ENCODE measurements around the gene ABHD17C. TPM values are rescaled to one million over a fixed set of nuclear protein-coding genes. Genes with fewer than 3 reads are reported as not detected.

ABHD17C gene
- total RNA-seq = 5.2 and 6.1 TPM in 2 replicates

GRCh38 chr15:80695099-80695910 lies at the start of gene ABHD17C:
Gene ABHD17C, plus strand, starts transcription at chr15:80695310. Its CDS starts 120 bp downstream, at chr15:80695430.

GRCh38 chr15:80778964-80779657 lies 84.0 kb downstream of the ABHD17C start, which contains the start of gene CEMIP:
Gene CEMIP, plus strand, starts transcription at chr15:80779370. Its CDS starts 94,510 bp downstream, at chr15:80873880.

Other genes with a start within 250 kb of the ABHD17C start
- gene CEMIP, start 84.1 kb downstream of the ABHD17C start, total RNA-seq = 2.7 and 3.0 TPM in 2 replicates